Activated CD8-positive, alpha-beta memory T cell treated with anti-CD3 and anti-CD28 coated beads for 24 hours (primary cell): ENCODE results near the gene TRAPPC2.
"Not testable (repeated sequence)": the region's sequence is repeated elsewhere in the genome, so short reads cannot be mapped to it uniquely, and the experiment has no call there.

Experiments used
- DNase-seq: peaks from one replicate; pipeline ENCODE4 v3.0.0-alpha.2; 2020

The TRAPPC2 gene

DNA sequence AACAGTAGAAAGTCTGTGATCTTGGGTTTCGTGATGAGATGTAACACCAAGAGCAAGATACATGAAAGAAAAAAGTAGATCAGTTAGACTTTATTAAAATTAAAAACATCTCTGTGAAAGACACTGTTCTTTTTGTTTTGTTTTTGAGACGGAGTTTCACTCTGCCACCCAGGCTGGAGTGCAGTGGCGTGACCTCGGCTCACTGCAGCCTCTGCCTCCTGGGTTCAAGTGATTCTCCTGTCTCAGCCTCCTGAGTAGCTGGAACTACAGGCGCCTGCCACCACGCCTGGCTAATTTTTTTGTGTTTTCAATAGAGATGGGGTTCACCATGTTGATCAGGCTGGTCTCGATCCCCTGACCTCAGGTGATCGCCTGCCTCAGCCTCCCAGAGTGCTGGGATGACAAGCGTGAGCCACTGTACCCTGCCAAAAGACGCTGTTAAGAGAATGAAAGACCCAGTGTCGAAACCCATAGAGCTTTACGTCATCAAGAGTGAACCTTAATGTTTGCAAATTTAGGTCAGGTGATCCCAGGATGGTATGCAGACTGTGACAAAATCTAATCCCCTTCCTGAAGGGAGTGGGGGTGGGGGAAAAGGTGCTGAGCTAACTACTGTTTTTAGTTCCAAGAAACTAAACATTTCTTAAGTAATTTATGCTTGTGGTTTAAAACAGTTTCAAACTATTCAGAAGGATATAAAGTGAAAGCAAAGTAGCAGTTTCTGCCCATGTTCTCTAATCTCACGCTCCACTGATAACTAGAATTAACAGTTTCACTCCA is 8.2 kb upstream of the TRAPPC2 start:
- no peak for DNase-seq

DNA sequence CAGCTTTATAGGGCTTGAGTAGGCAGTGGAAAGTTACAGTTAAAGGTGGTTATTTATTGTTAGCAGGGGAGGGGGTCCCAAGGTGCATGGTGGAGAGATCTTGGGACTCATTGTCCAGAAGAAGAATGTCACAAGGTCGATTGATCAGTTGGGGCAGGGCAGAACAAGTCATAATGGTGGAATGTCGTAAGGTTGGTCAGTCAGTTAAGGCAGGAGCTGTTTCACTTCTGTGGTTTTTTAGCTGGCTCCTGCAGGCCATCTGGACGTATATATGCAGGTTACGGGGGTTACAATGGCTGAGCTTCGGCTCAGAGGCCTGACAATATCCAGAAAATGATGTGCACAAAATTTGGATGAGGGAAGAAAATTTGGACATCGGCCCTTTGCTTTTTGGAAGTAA is 7.3 kb upstream of the TRAPPC2 start:
- no peak for DNase-seq

- DNase-seq = no peak
Observed at GRCh38 chrX:13733506-13733905, 914 bp downstream of the TRAPPC2 start.

GRCh38 chrX:13732246-13733067 is 2.0 kb downstream of the TRAPPC2 start:
- no peak for DNase-seq

GRCh38 chrX:13730523-13730922 is 3.9 kb downstream of the TRAPPC2 start:
- DNase-seq = not testable (repeated sequence)

DNA sequence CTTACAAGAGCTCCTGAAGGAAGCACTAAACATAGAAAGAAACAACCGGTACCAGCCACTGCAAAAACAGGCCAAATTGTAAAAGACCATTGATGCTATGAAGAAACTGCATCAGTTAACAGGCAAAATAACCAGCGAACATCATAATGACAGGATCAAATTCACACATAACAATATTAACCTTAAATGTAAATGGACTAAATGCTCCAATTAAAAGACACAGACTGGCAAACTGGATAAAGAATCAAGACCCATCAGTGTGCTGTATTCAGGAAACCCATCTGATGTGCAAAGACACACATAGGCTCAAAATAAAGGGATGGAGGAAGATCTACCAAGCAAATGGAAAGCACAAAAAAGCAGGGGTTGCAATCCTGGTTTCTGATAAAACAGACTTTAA is 7.8 kb downstream of the TRAPPC2 start:
- not testable (repeated sequence) for DNase-seq

- DNase-seq = not testable (repeated sequence)
Observed at GRCh38 chrX:13724878-13725277, 9.5 kb downstream of the TRAPPC2 start.

DNA sequence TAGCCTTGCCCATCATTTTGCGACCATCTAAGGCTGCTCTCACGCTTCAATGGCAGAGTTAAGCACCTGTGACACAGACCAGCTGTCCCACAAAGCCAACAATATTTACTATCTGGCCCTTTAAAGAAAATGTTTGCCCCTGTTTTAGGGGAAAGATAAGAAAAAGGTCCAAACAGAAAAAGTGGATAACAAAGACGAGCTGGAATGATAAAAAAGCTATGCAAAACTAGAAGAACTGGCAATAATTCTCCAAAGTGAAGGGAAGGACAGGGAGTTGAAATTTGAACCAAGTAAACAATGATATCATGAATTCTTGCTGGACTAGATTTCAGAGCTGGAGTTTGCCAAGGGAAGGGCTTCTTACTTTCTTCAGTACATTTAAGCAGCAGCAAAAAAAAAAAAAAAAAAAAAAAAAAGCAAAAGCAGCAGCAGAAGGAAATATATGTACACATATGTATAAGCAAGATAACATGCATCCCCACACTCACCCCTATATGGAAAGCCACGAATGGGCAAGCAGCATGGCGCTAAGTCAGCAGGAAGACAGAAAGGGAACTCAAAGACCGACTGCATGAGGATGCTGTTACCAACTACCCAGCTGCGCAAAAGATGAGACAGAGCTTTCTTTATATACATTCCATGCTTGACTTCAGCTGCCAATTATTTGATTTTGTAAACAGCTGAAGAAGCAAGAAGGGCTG is 12.5 kb downstream of the TRAPPC2 start:
- no peak for DNase-seq

GRCh38 chrX:13721371-13721770 is 13.0 kb downstream of the TRAPPC2 start:
- no peak for DNase-seq

GRCh38 chrX:13719192-13719856 is 15.1 kb downstream of the TRAPPC2 start:
- no peak for DNase-seq

DNA sequence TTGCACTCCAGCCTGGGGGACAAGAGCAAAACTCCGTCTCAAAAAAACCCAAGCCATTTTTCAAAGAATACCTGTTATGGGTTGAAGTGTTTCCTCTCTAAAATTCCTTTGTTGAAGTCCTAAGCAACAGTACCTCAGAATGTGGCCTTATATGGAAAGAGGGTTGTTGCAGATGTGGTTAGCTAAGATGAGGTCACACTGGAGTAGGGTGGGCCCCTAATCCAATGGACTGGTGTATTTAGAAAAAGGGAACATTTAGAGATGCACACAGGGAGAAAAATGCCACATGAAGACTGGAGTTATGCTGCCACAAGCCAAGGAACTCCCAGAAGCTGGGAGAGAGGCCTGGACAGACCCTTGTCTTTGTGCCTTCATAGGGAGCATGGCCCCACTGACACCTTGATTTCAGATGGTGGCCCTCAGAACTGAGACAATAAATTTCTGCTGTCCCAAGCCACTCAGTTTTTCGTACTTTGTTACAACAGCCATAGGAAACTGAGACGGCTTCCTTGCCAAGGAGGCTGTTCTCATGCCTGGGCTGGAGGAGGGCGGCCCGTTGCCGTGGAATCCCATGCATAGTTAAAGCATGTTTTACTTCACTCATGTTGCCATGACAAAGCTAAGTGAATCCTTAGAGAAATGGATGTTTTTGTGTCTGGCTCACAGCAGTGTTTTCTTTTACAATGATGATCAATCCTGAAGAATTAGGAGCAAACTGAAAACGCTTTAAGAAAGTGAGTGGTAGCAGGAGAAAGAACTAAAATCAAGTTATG is 16.5 kb downstream of the TRAPPC2 start:
- DNase-seq = no peak

DNA sequence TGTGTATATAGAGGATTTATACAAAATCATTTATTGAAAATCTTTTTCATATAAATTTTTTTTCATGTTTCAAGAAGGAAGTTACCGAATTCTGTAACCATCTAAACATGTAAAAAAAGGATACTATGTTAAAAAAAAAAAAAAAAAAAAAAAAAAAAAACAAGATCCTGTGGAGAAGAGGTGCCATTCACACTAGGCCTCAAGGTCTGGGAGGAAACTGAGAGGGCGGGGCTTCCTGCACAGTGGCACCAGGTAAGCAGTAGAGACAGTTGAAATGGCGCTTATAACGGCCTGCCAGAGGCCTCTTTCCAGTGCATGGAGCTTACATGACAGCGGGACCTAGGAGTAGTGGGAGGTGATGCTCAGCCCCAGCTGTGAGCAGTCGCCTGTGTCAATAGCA is 17.5 kb downstream of the TRAPPC2 start:
- DNase-seq = no peak

DNA sequence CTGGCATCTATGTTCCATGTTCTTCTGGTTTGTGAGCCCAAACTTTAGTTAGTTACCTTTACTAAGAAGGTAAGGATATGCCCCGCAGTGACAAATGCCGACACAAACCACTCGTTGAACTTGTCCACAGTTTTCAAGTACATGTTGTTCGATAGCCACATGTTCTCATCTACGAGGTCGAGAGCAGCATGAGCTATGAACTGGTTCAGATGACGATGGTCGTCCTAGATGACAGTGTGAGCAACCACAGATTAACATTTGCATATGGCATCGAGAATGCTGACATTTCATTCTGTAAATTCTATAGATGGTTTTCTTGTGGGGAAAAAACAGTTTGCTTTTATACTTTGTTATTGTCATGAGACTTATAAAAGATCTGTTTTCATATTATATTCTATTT is 18.0 kb downstream of the TRAPPC2 start:
- no peak for DNase-seq

DNA sequence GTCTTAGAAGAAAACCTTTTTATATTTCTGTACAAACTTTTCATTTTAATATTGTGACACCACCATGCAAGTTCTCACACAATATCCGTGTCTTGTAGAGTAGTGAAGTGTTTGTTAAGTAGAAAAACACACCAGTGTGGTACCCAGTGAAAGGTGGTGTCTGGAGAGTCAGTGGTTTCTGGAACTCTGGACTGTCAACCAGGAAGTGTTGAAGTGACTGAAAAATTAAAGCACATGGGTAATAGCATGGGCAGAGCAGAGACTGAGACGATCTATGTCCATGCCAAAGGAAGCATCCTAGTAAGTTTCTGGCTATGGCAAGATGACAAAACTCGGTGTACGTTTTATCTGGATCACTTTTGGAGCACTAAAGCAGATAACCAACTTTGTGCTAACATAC is 23.3 kb downstream of the TRAPPC2 start:
- DNase-seq = no peak

GRCh38 chrX:13703589-13703988 is 30.8 kb downstream of the TRAPPC2 start:
- DNase-seq = no peak

- DNase-seq = no peak
Observed at GRCh38 chrX:13703135-13703534, 31.3 kb downstream of the TRAPPC2 start.

GRCh38 chrX:13702111-13702789 is 32.2 kb downstream of the TRAPPC2 start:
- DNase-seq = no peak

DNA sequence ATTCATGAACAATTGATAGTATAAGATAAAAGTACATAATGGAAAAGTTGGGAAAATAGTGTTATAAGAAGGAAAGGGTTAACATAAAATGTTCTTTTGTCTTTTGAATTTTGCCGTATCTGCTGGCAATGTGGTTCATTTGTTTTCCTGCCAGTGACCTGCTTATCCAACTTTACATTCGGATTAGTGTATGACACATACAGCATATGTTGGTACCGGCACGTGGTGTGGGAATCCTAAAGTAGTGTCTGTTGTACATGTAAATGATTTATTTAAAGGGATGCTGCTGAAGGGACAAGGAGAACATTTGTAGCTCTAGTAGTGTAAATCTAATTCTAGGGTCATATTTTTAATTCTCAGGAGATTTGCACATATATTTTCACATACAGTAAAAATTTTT is 34.0 kb downstream of the TRAPPC2 start:
- DNase-seq = no peak

DNA sequence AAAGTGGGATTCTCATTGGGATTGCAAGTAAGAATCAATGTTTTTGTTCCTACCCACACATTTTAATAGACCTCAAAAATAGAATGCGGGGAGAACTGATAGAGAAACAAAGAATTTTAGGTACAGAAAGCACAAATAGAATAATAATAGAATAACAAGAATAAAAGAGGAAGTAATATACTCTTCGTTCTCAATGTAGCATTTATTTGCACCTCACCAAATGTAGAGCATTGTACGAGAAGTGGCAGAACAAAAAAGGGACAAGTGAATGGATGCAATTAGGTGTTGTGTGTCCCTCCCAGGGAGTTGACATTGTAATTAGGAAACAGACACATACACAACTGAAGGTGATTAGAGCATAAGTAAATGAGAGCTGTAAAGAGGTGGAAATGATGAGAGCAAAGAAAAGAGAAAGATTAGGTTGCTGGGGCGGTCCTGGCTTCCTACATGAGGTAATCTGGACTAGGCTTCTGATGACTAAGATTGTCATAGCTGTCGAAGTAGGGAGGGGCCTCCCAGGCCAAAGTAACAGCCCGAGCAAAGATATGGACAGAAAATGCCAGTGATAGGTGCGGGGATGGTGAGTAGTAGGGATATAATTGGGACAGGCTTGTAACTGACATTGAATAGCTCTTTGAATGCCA is 35.1 kb downstream of the TRAPPC2 start:
- no peak for DNase-seq

DNA sequence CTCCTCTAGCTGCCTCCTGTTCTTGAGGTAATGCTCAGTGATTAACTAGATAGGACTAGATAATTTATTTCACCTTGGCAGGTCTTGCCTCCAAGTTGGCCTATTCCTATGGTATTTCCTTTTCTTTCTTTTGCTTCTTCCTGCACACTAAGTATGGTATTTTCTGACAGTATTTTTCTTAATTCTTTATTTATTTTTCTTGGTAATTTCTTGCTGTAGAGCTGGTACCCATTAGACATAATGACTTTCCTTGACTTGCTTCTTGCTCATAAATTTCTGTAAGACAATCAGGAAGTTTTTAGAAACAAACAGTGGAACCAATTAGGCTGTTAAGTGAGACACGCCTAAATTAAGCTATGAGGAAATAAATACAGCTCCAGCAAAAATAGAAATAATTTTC is 36.0 kb downstream of the TRAPPC2 start:
- no peak for DNase-seq

GRCh38 chrX:13697976-13698375 is 36.4 kb downstream of the TRAPPC2 start:
- no peak for DNase-seq
